ENCODE results near the gene SHISA9.

Gene SHISA9

DNA sequence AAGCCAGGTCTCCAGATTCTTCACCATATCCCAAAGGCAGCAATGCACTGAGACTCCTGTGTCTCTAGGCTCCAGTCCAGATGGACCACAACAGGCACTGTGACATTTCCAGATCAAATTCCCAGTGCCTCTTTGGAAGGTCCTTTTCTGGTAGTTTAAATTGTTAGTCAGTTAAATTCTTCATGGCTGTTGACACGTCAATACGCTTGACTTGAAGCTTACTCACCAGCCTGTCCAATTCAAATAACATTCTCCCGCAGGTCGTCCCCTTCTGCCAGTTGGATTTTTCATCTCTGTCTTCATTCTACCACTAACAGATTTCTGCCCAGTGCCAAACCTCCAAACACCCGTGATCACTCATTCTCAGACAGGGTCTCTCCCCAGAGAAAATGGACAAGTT lies 86.7 kb downstream of the SHISA9 start:
- TF ChIP-seq, protein P1, sequence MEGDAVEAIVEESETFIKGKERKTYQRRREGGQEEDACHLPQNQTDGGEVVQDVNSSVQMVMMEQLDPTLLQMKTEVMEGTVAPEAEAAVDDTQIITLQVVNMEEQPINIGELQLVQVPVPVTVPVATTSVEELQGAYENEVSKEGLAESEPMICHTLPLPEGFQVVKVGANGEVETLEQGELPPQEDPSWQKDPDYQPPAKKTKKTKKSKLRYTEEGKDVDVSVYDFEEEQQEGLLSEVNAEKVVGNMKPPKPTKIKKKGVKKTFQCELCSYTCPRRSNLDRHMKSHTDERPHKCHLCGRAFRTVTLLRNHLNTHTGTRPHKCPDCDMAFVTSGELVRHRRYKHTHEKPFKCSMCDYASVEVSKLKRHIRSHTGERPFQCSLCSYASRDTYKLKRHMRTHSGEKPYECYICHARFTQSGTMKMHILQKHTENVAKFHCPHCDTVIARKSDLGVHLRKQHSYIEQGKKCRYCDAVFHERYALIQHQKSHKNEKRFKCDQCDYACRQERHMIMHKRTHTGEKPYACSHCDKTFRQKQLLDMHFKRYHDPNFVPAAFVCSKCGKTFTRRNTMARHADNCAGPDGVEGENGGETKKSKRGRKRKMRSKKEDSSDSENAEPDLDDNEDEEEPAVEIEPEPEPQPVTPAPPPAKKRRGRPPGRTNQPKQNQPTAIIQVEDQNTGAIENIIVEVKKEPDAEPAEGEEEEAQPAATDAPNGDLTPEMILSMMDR (IDR thresholded peaks at IDR 0.05; ENCODE audit: insufficient read depth, low read length), result no peak
- TF ChIP-seq, protein P2, sequence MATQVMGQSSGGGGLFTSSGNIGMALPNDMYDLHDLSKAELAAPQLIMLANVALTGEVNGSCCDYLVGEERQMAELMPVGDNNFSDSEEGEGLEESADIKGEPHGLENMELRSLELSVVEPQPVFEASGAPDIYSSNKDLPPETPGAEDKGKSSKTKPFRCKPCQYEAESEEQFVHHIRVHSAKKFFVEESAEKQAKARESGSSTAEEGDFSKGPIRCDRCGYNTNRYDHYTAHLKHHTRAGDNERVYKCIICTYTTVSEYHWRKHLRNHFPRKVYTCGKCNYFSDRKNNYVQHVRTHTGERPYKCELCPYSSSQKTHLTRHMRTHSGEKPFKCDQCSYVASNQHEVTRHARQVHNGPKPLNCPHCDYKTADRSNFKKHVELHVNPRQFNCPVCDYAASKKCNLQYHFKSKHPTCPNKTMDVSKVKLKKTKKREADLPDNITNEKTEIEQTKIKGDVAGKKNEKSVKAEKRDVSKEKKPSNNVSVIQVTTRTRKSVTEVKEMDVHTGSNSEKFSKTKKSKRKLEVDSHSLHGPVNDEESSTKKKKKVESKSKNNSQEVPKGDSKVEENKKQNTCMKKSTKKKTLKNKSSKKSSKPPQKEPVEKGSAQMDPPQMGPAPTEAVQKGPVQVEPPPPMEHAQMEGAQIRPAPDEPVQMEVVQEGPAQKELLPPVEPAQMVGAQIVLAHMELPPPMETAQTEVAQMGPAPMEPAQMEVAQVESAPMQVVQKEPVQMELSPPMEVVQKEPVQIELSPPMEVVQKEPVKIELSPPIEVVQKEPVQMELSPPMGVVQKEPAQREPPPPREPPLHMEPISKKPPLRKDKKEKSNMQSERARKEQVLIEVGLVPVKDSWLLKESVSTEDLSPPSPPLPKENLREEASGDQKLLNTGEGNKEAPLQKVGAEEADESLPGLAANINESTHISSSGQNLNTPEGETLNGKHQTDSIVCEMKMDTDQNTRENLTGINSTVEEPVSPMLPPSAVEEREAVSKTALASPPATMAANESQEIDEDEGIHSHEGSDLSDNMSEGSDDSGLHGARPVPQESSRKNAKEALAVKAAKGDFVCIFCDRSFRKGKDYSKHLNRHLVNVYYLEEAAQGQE (IDR thresholded peaks at IDR 0.05; ENCODE audit: insufficient replicate concordance, low read depth), result no peak
- no peak for TF ChIP-seq SPI1 (IDR thresholded peaks at IDR 0.05; ENCODE audit: borderline replicate concordance, low read depth)
- no peak for TF ChIP-seq POLR2AphosphoS5 (IDR thresholded peaks at IDR 0.05; ENCODE audit: low read depth)
- no peak for TF ChIP-seq GABPA (IDR thresholded peaks at IDR 0.05; ENCODE audit: low read depth)

DNA sequence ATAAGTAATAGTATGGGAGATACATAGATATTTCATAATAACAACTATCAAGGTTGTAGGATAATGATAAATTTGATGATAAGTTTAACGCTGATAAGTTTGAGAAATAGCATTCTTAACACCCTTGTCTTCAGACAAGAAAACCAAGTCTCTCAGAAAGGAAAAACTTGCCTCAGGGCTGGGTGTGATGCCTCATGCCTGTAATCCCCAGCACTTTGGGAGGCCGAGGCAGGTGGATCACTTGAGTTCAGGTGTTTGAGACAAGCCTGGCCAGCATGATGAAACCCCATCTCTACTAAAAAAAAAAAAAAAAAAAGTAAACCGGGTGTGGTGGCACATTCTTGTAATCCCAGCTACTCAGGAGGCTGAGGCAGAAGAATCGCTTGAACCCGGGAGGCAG lies 90.7 kb downstream of the SHISA9 start:
- Histone ChIP-seq H3K27ac (replicated peaks) (no peak overlapping the region), H3K4me3 (replicated peaks; ENCODE audit: insufficient read depth, low read length) (no peak overlapping the region), H3K27me3 (ENCODE audit: insufficient read depth, poor library complexity, severe bottlenecking) (no peaks in the 10 kb centered on the region)
- TF ChIP-seq GABPA (IDR thresholded peaks at IDR 0.05; ENCODE audit: low read depth) (no peak), POLR2AphosphoS5 (IDR thresholded peaks at IDR 0.05; ENCODE audit: low read depth) (no peak), SPI1 (IDR thresholded peaks at IDR 0.05; ENCODE audit: borderline replicate concordance, low read depth) (no peak)
- TF ChIP-seq, protein P1 (IDR thresholded peaks at IDR 0.05; ENCODE audit: insufficient read depth, low read length), result no peak
- TF ChIP-seq, protein P2 (IDR thresholded peaks at IDR 0.05; ENCODE audit: insufficient replicate concordance, low read depth), result no peak
- no peak for DNase-seq (ENCODE audit: low read depth in 1 of 2, low spot score in 1 of 2)

More for the DNA sequence above, 86.7 kb downstream of the SHISA9 start:
- H3K4me3 ChIP-seq (replicated peaks; ENCODE audit: insufficient read depth, low read length), result no peak overlapping the region
- H3K27ac ChIP-seq (replicated peaks), result no peak overlapping the region
- H3K27me3 ChIP-seq (ENCODE audit: insufficient read depth, poor library complexity, severe bottlenecking), result no peaks in the 10 kb centered on the region
- no peak for DNase-seq (ENCODE audit: low read depth in 1 of 2, low spot score in 1 of 2)

DNA sequence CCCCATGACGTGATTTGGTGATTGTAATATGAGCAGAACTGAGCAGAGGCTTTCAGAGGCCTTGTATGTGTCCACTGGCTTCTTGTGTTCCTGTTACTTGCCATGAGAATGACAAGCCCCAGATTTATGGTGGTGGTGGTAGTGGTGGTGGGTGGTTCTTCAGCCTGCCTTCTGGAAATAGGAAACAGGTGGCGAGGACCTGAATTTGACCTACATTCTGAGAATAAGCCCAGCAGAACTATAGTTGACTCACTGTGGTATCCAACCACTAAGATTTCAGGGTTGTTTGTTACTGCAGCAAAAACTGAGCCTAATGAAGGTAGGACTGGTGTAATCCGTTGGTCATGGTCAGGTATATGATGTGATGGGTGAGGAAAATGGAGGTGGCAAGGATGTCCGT lies 93.0 kb downstream of the SHISA9 start:
- no peak for DNase-seq (ENCODE audit: low read depth in 1 of 2, low spot score in 1 of 2)
- TF ChIP-seq GABPA (IDR thresholded peaks at IDR 0.05; ENCODE audit: low read depth) (no peak), POLR2AphosphoS5 (IDR thresholded peaks at IDR 0.05; ENCODE audit: low read depth) (no peak), SPI1 (IDR thresholded peaks at IDR 0.05; ENCODE audit: borderline replicate concordance, low read depth) (no peak)
- TF ChIP-seq, protein P1 (IDR thresholded peaks at IDR 0.05; ENCODE audit: insufficient read depth, low read length), result no peak
- TF ChIP-seq, protein P2 (IDR thresholded peaks at IDR 0.05; ENCODE audit: insufficient replicate concordance, low read depth), result no peak
- H3K4me3 ChIP-seq (replicated peaks; ENCODE audit: insufficient read depth, low read length), result no peak overlapping the region
- no peak overlapping the region for H3K27ac ChIP-seq (replicated peaks)
- no peaks in the 10 kb centered on the region for H3K27me3 ChIP-seq (ENCODE audit: insufficient read depth, poor library complexity, severe bottlenecking)

Data from HL-60 (cell line).